NCI-H1436 (cell line): Measurements from ENCODE around the gene OR6Y1.

Experiments
- DNase-seq: peaks from one replicate; lab custom pipeline; 2025; lab: John Stamatoyannopoulos, UW

Gene OR6Y1, protein sequence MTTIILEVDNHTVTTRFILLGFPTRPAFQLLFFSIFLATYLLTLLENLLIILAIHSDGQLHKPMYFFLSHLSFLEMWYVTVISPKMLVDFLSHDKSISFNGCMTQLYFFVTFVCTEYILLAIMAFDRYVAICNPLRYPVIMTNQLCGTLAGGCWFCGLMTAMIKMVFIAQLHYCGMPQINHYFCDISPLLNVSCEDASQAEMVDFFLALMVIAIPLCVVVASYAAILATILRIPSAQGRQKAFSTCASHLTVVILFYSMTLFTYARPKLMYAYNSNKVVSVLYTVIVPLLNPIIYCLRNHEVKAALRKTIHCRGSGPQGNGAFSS

DNA sequence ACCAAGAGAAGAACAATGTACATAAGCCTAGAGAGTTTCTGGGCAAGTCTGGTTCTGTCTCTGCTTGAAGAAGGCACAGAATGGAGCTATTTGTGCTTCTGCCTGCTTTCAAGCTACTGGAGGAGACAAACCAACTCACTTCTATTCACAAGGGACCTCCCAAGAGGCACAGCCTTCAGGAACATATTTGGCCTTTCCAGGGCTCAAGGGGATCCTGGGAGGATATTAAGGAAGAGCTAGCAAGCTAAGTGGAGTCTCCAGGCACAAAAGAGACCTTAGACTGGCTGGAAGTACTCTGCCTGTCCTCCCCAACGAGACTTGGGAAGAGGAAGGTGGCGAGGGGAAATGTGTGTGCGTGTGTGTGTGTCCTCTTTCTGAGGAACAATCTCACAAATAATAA is at the start of gene OR6Y1:
Gene OR6Y1 (minus strand): TSS at position 54 of the 400 bp plus-strand sequence. CDS start 6,300 bp downstream, outside the sequence.
- DNase-seq, result no peak

DNA sequence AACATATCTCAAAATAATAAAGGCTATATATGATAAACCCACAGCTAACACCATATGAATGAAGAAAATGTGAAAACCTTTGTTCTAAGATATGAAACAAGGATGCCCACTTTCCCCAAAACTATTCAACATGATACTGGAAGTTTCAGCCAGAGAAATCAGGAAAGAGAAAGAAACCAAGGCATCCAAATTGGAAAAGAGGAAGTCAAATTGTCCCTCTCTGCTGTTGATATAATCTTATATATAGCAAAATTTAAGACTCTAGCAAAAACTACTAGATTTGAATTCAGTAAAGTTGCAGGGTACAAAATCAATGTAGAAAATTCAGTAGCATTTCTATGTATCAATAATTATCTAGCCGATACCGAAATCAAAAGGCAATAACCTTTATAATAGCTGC is 46.5 kb upstream of the OR6Y1 start:
- no peak for DNase-seq

DNA sequence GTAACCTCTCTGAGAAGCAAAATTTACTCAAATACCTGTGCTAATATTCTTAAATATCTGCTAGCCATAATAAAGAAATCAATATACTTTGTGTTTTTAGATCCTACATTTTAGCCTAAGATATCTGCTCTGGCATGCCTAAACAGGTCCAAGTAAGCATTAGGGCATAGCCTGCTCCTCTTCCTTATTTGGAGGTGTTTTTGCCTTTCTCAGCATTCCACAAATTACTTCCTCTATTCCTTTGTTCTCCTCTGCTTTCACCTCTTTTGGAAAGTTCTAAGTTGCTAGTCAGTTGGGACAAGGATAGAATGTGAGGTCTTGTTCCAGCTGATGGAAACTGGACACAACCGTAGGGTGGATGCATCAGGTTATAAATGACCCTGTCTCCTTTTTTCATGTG is 32.7 kb upstream of the OR6Y1 start:
- no peak for DNase-seq

DNA sequence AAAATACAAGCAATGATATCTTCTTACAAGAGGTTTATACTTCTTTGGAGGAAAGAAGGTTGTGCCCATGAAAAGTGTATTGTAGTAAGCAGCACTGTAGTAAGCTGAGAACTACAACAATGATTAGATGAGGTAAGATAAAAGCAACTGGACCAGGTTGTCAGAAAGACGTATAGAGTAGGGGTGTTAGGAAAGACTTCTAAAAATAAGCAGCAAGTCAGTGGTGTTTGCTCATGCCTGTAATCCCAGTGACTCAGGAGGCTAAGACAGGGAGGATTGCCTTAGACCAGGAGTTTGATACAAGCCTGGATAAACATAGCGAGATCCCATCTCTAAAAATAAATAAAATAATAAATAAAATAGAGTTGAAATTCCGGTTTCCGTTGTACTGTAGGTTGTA is 29.8 kb upstream of the OR6Y1 start:
- no peak for DNase-seq

DNA sequence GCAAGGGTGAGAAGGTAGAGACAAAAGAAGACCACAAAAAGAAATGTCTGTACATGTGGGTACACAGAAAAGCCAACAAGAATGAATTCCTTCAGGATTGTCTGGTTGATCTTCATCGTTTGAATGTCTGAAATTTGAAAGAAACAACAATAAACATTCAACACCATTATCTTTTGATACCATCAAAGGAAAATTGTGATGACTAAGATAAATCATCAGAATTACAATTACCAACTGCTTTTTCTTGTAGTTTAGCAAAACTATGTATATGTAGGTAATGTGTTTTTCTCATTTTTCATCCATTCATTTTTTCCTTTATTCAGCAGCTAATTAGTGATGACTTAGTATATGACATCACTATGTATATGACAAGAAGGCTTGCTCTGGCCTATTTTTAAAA is 25.5 kb upstream of the OR6Y1 start, which contains the start of gene OR10X1:
Gene OR10X1 (minus strand): TSS at position 167 of the 400 bp plus-strand sequence. CDS start 0 bp downstream, at position 167.
- DNase-seq, result no peak

DNA sequence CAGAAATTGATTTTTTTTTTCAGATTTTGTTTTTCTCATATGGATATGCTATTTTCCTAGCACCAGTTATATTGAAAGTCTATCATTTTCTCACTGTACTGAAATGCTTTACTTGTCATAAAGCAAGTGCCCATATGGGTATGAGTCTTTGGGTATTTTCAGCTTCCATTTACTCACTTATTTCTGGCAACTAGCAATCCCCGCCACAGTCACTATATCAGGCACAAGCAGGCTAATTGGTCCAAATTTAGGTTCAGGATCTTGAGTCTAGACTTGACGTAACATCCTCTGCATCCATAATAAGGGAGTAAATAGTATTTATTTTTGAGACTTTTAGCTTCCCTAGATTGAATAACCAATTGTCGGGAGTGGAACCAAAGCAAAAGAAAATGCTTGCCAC is 23.4 kb upstream of the OR6Y1 start:
- DNase-seq, result no peak

DNA sequence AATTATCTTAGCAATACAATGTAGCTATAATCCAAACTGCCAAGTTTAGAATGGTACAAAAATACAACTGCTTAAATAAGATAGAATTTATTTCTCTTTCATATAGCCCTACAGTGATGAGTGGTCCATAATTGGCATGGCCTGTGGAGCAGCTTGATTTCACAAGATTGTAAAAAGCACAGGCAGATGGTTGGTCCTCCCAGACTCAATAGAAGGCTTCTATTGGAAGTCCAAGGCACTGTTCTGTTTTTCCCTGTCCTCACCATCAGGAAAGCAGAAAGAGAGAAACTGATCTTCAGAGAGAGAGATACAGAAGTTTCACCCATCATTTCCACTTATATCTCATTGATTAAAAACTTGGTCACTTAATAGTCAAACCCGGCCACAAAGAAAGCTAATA is 18.0 kb upstream of the OR6Y1 start:
- DNase-seq, result no peak

DNA sequence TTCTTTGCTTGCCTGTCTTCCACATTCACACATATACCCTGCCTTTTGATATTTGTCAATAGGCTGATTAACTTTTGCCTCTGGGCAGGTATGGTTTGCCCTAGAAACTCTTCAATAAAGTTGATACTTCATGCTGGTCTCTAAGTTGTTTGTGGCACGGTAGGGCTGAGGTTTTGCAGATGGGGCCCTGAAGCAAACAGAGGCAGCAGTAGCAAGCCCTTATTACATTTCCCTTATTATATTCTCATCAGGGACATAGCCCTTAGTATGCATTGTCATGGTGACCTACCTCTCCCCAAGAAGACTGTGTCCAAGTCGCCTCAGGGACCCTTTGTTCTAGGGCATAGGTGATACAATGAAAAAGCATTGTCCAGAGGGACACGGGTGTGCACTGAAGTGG is 16.3 kb upstream of the OR6Y1 start, which contains the start of gene OR6P1:
Gene OR6P1 (minus strand): TSS at position 101 of the 400 bp plus-strand sequence. CDS start 6,976 bp downstream, outside the sequence.
- DNase-seq, result no peak

DNA sequence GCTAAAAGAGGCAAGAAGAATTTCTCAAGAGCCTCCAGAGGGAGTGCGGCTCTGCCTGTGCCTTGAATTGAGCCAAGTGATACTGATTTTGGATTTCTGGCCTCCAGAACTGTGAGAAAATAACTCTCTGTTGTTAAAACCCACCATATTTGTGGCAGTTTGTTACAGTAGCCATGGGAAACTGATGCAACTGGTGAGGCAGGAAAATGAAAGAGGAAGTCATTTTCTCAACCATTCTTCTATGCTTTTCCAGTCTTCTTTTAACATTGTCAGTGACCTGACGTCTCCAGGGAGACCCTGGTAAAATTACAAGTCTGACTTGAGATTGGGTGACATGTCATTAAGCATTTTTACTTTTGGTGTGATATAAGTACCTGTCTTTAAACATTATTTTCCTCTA is 10.4 kb upstream of the OR6Y1 start:
- no peak for DNase-seq

DNA sequence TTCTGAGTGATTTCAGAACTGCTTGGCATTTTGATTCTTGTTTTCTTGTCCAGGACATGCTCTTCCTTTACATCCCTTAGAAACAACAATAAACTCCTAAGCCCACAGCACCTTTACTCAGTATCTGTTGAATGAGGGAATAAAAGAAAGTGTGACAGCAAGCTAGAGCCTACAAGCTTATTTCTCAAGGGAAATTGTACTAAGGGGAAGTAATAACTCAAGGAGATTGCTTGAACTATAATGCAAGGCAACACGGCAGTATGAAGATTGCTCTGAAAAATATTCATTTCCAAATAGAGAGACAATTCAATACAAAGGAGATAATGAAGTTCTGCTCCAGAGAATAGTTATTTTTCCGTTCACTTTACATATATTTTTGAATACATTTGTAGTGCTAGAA is 9.6 kb upstream of the OR6Y1 start:
- DNase-seq, result no peak

DNA sequence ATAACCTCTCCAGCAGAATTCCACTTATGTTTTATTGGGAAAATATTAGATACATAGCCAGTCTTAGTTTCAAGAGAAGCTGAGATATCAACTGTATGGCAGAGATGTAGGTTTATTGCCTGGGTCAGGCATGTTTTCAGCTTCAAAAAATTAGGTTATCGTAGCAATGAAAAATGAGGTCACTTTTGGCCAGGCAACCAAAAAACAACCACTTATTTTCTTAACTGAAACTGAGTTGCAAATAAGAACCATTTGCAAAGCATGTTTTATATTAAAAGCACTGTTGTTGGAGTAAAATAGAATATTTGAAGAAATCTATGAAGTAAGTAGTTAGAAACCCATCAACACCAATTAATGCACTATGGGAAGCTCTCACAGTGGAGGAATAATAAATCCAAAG is 5.5 kb upstream of the OR6Y1 start:
- DNase-seq, result no peak

DNA sequence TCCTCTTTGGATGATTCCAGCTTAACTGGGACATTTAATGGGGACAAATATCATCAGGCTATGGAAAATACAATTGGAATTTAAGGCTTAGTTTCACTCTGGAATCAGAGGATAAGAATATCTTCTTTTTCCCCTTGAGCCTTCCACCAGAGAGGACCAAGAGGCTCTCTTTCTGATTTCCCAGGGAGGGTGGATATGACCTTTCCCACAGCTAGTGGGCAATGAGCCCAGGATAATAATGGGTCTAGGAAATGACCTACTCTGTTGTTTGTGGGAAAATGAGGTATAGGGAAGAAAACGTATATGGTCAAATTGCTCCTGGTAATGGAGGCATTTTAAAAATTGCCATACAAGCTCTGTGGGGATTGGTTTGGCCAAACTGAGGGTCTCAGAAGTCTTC is 1.9 kb downstream of the OR6Y1 start:
- no peak for DNase-seq

DNA sequence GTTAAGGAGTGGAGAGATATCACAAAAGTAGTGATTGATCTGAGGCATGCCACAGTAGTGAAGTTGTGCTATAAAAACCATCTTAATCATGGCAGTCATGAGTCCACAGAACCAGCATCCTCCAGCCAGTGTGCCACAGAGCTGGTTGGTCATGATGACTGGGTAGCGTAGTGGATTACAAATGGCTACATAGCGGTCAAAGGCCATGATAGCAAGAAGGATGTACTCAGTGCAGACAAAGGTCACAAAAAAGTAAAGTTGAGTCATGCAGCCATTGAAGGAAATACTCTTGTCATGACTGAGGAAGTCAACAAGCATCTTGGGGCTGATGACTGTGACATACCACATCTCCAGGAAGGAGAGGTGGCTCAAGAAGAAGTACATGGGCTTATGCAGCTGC is 6.7 kb downstream of the OR6Y1 start:
- DNase-seq, result no peak

DNA sequence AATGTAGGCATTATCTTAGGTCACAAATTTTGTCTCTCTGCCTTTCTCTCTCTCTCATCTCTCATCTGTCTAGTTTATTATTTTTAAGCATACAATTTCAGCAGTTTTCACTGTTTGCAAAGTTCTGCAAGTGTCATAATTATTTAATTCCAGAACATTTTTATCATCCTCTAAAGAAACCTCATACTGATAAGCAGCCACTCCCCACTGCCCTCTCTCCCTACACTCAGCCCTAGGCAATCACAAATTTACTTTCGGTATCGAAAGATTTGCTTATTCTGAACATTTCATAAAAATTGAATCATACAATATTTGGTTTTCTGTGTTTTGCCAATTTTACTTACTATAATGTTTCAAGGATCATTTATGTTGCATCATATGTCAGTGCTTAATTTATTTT is 16.6 kb downstream of the OR6Y1 start:
- no peak for DNase-seq

DNA sequence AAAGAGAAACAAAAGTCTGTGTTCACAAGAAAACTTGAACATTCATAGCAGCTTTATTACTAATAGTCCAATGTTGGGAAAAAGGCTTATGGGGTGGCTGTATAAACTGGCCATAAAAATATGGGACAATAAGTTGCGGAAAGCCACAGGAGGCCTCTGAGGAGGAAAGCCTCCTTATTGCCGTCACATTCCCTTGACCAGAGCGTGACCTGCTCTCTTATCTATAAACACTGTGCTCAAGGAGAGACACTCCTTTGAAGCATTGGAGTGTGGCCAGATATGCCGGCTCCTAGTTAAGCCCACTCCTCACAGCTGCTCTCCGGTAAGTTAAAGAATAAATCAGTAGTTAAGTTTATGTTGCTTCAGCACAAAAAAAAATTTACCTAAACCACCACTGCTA is 19.7 kb downstream of the OR6Y1 start:
- DNase-seq, result no peak

DNA sequence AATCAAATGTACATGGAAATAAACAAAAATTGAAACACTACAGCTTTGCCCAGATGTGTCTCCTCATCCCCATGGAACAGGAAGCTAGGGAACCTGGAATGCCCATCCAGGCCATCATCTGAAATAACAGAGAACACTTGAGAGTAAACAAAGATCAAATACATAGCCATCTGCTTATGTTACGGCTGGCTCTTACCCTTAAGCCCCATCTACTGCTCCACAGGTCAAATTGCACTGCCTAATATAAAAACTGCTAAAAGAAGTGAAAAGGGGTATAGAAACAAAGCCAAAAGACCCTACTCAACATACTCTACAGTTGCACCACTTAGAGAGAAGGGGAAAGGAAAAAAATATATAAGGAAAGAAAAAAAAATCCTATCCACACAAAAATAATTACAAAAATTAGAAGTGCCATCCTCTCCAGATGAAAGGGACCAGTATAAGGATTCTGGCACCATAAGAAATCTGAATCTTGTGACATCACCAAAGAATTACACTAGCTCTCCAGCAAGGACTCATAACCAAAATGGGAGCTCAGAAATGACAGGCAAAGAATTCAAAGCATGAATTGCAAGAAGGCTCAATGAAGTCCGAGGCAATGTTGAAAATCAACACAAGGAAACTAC is 26.9 kb downstream of the OR6Y1 start:
- no peak for DNase-seq

DNA sequence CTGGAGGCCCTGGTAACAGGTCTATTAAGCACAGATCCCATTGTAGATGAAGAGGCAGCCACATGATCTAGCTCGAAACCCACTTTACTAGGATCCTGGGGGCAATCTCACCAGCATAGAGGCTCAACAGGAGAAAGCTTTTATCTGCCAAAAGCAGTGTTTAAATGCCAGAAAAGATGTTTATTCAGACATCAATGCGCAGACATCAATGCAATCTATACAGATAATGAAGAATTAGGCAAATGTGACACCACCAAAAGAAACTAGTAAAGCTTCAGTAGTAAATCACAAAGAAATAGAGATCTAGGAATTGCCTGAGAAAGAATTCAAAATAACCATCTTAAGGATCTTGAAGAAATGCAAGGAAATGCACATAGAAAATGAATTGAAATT is 32.5 kb downstream of the OR6Y1 start:
- DNase-seq, result no peak

DNA sequence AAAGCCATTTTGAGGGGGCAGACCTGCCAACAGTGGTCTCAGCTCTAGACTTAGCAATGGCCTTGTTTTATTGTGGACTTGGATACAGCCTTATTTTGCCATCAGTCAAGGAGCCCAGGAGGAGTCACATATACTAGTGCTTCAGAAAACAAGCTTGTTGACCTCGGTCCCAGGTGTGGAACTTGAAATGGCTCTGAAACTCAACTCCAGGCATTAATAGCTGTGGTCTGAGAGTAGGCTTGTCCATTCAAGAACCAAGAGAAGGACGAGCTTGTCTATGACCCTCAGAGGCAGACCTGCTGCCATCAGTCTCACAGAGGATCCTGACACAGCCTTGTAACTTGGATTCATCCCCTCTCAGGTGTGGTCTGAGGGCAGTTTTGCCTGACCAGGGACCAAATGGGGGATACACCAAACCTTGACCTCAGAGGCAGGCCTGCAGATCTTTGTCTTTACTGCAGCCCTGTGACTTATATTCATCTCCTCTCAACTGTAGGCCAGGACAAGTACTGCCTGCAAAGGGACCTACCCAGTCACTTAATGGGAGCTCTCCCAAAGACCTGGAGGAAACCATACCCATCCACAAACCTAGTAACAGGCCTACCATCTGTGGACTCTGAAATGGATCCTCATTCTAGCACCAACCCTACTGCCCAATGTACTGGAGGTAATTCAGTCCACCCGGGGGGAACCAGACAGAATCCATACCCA is 33.1 kb downstream of the OR6Y1 start:
- DNase-seq, result no peak

DNA sequence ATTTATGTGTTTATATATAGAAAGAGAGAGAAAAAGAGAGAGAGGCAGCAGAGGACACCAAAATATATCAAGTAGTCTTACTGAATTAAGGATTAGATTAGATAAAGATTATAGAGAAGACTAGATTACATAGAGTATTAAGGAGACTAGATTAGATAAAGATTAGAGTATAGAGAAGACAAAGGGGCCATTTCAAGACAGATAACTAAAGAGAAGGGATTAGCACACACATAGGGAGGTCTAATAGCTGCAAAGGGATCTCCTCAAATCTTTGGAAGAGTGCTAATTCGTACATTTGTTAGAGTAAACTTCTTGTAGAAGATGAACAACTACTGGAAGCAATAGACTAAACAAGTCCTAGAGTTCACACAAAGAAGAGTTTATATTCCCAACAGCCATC is 34.2 kb downstream of the OR6Y1 start:
- no peak for DNase-seq

DNA sequence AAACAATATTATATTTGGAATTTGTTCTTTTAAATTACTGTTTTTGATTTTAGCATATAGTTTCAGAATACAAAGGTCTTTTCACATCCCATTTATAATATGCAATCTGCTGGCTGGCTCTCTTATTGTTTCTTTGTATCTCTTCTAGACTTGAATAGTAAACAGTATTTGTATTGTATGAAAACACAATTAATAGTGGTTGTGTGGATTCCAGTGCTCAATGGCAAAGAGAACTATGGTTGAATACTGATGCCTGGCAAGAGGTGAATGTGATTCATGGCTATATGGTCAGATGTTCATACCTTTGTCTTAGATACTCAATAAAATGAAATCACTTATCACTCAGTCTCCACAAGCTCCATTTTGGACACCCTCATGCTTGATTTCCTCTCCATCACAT is 37.2 kb downstream of the OR6Y1 start:
- DNase-seq, result no peak

DNA sequence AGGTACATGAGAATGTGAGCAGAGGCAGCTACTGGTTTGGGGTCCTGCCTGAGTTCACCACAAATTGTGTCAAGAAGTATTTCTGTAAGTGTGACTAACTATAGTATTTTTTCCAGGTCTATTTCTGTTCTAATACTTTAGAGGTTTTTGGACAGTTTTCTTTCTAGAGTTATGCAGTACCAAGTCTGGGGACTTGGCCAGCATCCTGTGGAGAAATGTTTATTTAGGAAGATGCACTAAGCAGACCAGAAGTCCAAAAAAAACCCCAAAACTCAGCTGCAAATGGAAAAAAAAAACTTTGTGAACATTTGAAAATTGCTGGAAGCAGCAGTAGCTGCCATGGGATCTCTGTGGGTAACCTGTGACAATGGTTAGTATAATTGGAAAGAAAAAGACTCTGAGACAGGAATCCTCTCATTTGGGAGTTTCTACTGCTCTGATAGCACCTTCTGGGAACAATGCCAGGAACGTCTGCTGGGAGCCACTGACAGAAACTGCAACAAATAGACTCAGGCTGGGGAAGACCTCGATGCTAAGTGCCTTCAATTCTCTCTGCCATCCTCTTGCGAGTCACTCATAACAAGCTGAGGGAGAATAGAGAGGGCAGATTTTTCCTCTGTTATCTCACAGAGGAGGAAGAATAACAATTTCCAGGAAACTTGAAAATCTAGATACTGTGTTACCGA is 44.6 kb downstream of the OR6Y1 start:
- DNase-seq, result no peak

DNA sequence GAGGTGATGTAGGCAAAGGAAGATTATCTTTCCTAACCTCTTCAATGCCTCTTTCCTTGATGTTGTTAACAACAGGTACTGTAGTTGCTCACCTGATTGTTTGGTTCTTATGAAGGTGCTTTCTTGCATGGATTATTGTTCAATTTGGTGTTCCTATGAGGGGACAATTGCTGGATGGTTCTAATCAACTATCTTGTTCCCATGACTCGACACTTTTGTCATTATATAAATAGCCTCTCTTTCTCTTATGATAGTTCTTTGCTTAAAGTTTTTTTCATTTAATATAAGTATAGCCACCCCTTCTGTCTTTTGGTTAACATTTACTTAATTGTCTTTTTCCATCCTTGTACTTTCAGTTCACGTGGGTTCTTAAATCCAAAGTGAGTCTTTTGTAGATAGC is 46.7 kb downstream of the OR6Y1 start:
- DNase-seq, result no peak
